Measurements from ENCODE around the gene HEATR5B. TPM values are rescaled to one million over a fixed set of nuclear protein-coding genes. Genes with fewer than 3 reads are reported as not detected.

HEATR5B gene
- total RNA-seq, 1 experiment from 2014 or later: 16.1 TPM

DNA sequence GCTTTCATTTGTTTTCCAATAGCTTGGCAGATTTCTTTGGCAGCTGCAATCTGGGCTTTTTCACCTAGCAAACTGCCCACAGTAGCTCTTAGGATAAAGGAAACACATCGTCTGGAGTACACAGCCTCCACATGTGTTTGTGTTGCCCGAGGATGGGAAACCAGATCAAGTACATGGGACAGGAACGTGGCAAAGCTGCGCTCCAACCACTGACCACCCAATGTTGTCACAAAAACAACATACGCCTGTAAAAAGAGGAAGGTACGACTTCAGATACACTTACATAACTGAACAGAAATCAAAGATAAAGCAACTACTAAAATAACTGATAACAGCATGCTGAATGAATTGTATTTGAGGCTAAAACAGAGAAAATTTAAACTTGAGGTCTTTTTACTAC, 15.5 kb downstream of the HEATR5B start:
- Histone ChIP-seq H3K4me3 (ENCODE audit: low read depth, low read length) (no peak overlapping the region), H3K27me3 (replicated peaks; ENCODE audit: control insufficient read depth, insufficient read depth, low read length) (no peaks in the 10 kb centered on the region), H3K4me1 (no peaks in the 10 kb centered on the region), H3K9me3 (no peaks in the 10 kb centered on the region), H3K36me3 (ENCODE audit: control insufficient read depth, insufficient read depth, low read length) (no peaks in the 10 kb centered on the region)
- H3K27ac Mint-ChIP-seq (ENCODE audit: unreplicated experiment): no peak overlapping the region
- CTCF ChIA-PET: no interaction called here
- H3K9me3 Mint-ChIP-seq (ENCODE audit: unreplicated experiment): no peaks in the 10 kb centered on the region
- peaks cover 10% of the 10 kb centered on the region for H3K36me3 Mint-ChIP-seq (ENCODE audit: insufficient read depth, unreplicated experiment)
- no peak for DNase-seq
- POLR2A ChIA-PET: no interaction called here
- BruUV-seq (replicated peaks): no TSS peak
- no peak overlapping the region for H3K4me3 Mint-ChIP-seq (ENCODE audit: unreplicated experiment)
- TF ChIP-seq, protein P1, sequence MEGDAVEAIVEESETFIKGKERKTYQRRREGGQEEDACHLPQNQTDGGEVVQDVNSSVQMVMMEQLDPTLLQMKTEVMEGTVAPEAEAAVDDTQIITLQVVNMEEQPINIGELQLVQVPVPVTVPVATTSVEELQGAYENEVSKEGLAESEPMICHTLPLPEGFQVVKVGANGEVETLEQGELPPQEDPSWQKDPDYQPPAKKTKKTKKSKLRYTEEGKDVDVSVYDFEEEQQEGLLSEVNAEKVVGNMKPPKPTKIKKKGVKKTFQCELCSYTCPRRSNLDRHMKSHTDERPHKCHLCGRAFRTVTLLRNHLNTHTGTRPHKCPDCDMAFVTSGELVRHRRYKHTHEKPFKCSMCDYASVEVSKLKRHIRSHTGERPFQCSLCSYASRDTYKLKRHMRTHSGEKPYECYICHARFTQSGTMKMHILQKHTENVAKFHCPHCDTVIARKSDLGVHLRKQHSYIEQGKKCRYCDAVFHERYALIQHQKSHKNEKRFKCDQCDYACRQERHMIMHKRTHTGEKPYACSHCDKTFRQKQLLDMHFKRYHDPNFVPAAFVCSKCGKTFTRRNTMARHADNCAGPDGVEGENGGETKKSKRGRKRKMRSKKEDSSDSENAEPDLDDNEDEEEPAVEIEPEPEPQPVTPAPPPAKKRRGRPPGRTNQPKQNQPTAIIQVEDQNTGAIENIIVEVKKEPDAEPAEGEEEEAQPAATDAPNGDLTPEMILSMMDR (IDR thresholded peaks at IDR 0.05; ENCODE audit: insufficient read depth in 1 of 2, low read depth in 1 of 2, low read length in 1 of 2, severe bottlenecking in 1 of 2, unreplicated experiment in 1 of 2): no peak
- no peaks in the 10 kb centered on the region for H3K4me1 Mint-ChIP-seq (ENCODE audit: low read depth, unreplicated experiment)
- H3K27me3 Mint-ChIP-seq (ENCODE audit: insufficient read depth, unreplicated experiment): no peaks in the 10 kb centered on the region
- intact Hi-C loops (cut with micrococcal nuclease; ENCODE audit: unreplicated experiment): no loop called here

DNA sequence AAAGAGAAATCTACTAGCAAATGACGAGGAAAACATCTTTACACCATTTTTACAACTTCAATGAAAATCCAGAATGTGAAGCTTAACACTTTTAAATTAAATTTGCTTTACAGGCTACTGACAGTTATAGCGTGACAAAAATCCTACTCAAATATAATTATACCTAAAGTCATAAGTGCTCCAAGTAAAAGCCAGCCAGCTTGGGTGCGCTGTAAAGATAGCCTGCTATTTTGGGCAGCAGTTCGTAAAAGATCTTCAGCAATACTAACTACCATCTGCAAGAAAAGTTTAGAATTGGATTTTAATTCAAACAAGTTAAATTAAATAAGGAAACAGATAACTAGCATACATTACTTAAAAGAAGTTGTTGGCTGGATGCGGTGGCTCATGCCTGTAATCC, 22.4 kb downstream of the HEATR5B start:
- ChIA-PET CTCF (no interaction called here), POLR2A (no interaction called here)
- no TSS peak for BruUV-seq (replicated peaks)
- TF ChIP-seq, protein P1 (IDR thresholded peaks at IDR 0.05; ENCODE audit: insufficient read depth in 1 of 2, low read depth in 1 of 2, low read length in 1 of 2, severe bottlenecking in 1 of 2, unreplicated experiment in 1 of 2): no peak
- Mint-ChIP-seq H3K9me3 (ENCODE audit: unreplicated experiment) (no peaks in the 10 kb centered on the region), H3K27ac (ENCODE audit: unreplicated experiment) (no peak overlapping the region), H3K4me3 (ENCODE audit: unreplicated experiment) (no peak overlapping the region), H3K36me3 (ENCODE audit: insufficient read depth, unreplicated experiment) (peaks cover 10% of the 10 kb centered on the region), H3K4me1 (ENCODE audit: low read depth, unreplicated experiment) (no peaks in the 10 kb centered on the region), H3K27me3 (ENCODE audit: insufficient read depth, unreplicated experiment) (no peaks in the 10 kb centered on the region)
- Histone ChIP-seq H3K27me3 (replicated peaks; ENCODE audit: control insufficient read depth, insufficient read depth, low read length) (no peaks in the 10 kb centered on the region), H3K4me3 (ENCODE audit: low read depth, low read length) (no peak overlapping the region), H3K36me3 (ENCODE audit: control insufficient read depth, insufficient read depth, low read length) (no peaks in the 10 kb centered on the region), H3K4me1 (no peaks in the 10 kb centered on the region), H3K9me3 (no peaks in the 10 kb centered on the region)
- no peak for DNase-seq
- intact Hi-C loops (cut with micrococcal nuclease; ENCODE audit: unreplicated experiment): no loop called here

DNA sequence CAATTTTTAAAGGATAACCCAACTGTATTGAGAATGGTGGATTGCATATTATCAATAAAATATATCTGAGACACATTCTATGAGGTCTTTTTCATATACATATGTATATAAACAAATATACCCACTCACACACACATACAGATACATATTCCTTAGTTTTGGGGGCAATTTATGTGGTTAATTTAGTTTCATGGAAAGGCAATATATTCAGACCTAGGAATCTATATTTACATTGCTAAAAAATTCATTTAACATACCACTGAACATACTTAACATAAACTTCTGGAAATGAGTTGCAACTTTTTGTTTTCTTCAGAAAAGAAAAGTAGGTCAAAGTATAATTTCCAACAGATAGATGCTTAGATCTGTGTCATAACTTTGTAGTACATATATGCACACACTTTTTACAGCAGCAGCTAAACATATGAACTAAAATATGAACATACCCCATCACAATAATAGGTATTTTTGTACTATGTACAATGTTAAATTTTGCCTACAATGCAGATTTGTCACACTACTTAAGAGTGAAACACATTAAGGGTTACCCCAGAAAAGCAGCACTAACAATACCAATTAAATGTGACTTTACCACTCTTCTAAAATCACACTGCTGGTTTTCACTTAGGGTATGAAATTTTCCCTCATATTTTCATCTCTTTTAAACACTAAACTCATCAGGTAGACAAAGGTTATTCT, 23.0 kb downstream of the HEATR5B start:
- H3K36me3 Mint-ChIP-seq (ENCODE audit: insufficient read depth, unreplicated experiment): peaks cover 14% of the 10 kb centered on the region
- H3K9me3 ChIP-seq: no peaks in the 10 kb centered on the region
- intact Hi-C loops (cut with micrococcal nuclease; ENCODE audit: unreplicated experiment): no loop called here
- H3K36me3 ChIP-seq (ENCODE audit: control insufficient read depth, insufficient read depth, low read length): no peaks in the 10 kb centered on the region
- no TSS peak for BruUV-seq (replicated peaks)
- no peaks in the 10 kb centered on the region for H3K27me3 Mint-ChIP-seq (ENCODE audit: insufficient read depth, unreplicated experiment)
- H3K27me3 ChIP-seq (replicated peaks; ENCODE audit: control insufficient read depth, insufficient read depth, low read length): no peaks in the 10 kb centered on the region
- no peak for DNase-seq
- CTCF ChIA-PET: no interaction called here
- no peak overlapping the region for H3K4me3 ChIP-seq (ENCODE audit: low read depth, low read length)
- H3K27ac Mint-ChIP-seq (ENCODE audit: unreplicated experiment): no peak overlapping the region
- no peak overlapping the region for H3K4me3 Mint-ChIP-seq (ENCODE audit: unreplicated experiment)
- H3K4me1 ChIP-seq: no peaks in the 10 kb centered on the region
- POLR2A ChIA-PET: no interaction called here
- TF ChIP-seq, protein P1 (IDR thresholded peaks at IDR 0.05; ENCODE audit: insufficient read depth in 1 of 2, low read depth in 1 of 2, low read length in 1 of 2, severe bottlenecking in 1 of 2, unreplicated experiment in 1 of 2): no peak
- no peaks in the 10 kb centered on the region for H3K9me3 Mint-ChIP-seq (ENCODE audit: unreplicated experiment)
- no peaks in the 10 kb centered on the region for H3K4me1 Mint-ChIP-seq (ENCODE audit: low read depth, unreplicated experiment)

Data from Caco-2 (cell line).